Testis (tissue), 3 donors: Measurements from ENCODE around the gene NTM. TPM values are rescaled to one million over a fixed set of nuclear protein-coding genes. Genes with fewer than 3 reads are reported as not detected.

Source experiments
- DNase-seq: peaks from one replicate; pipeline ENCODE4 v3.0.0-alpha.2; 2019
- H3K27ac ChIP-seq, 2 donors: fragments of 200-600 bp; sonication (generic); one replicate each; pipeline ENCODE4 v1.5.1; 2019
- H3K27me3 ChIP-seq: fragments of 200-600 bp; sonication (generic); one replicate; pipeline ENCODE4 v1.5.1; 2019
- H3K36me3 ChIP-seq: fragments of 200-600 bp; sonication (generic); one replicate; pipeline ENCODE4 v1.5.1; 2017; ENCODE audit warnings: low read depth; ENCODE audit errors: missing control alignments
- H3K4me1 ChIP-seq: fragments of 200-600 bp; sonication (generic); one replicate; pipeline ENCODE4 v1.5.1; 2019
- H3K4me3 ChIP-seq, 2 donors: fragments of 200-600 bp; sonication (generic); one replicate each; pipeline ENCODE4 v1.5.1; 2017 to 2019
- H3K9me3 ChIP-seq: fragments of 200-600 bp; sonication (generic); one replicate; pipeline ENCODE4 v1.5.1; 2017
- CTCF ChIP-seq, 3 experiments: fragments of 450-650 bp in 2 of 3; fragments of 200-600 bp in 1 of 3; sonication (generic) in 1 of 3; IDR thresholded peaks; one replicate each; pipeline ENCODE4 v1.5.1; 2016 to 2019; ENCODE audit warnings: antibody characterized with exemption in 3 of 3, mild to moderate bottlenecking in 2 of 3, moderate library complexity in 1 of 3
- POLR2A ChIP-seq: fragments of 450-650 bp; IDR thresholded peaks from one replicate; pipeline ENCODE4 v1.6.1; 2017; ENCODE audit warnings: antibody characterized with exemption, mild to moderate bottlenecking, moderate library complexity
- WGBS, 2 donors: methylation state at CpG; one replicate each; pipeline ENCODE4 v1.1.5; 2018; 5-methylcytosine and 5-hydroxymethylcytosine counted together
- intact Hi-C: fragments of 100-400 bp; cut with DNase I; formaldehyde crosslinking; loops from one replicate; pipeline ENCODE4 v1.15.1; 2023; ENCODE audit warnings: low total_unique reads
- polyA plus RNA-seq: library from polyadenylated mRNA; stranded (reverse); fragments of 350-450 nt; fragmentation: Illumina TruSeq; extraction: RNeasy Lipid Tissue Mini Kit (QIAGEN cat#74804); gene quantifications from one replicate; pipeline ENCODE4 v1.2.3, GENCODE V29; 2014; ENCODE audit warnings: low read depth, low replicate concordance; ENCODE audit not compliant: insufficient read depth
- total RNA-seq, 2 donors: library from RNA; depleted of rRNA; stranded (reverse); fragments of >200 nt; gene quantifications; one replicate each; pipeline ENCODE4 v1.2.3, GENCODE V29; 2016

The NTM gene
- total and polyA plus RNA-seq, 3 donors from 2014 or later, result 1.7 to 4.5 (median 1.8) TPM

DNA sequence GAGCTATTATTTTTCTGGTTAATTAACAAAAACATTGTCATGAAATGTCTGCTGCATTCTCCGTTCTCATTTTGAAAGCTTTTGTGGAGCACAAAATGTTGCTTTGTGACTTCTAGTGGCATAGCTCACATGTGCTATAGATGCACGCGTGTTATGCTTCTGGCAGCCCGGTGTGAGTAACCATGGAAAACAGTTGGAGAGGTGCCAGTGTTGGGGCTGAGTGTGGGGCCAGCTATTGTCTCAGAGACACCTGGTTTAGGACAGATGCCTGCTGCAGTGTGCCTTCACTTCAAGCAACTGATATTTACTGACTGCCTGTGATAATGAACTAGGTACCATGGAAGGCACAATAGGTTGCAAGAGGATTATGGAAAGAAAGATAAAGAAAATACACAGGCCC lies 760.6 kb downstream of the NTM start:
- Histone ChIP-seq H3K36me3 (no peaks in the 10 kb centered on the region), H3K9me3 (no peaks in the 10 kb centered on the region), H3K4me1 (peaks cover 8% of the 10 kb centered on the region), H3K4me3 (no peak overlapping the region), H3K27ac (no peak overlapping the region), H3K27me3 (no peaks in the 10 kb centered on the region)
- 74 to 81% methylated on average over 4 of the region's 4 CpGs for WGBS, 2 donors
- no peak for TF ChIP-seq POLR2A
- TF ChIP-seq CTCF (IDR thresholded peaks at IDR 0.05), result no peak
- DNase-seq, result no peak
- intact Hi-C loops, result no loop called here

GRCh38 chr11:132131961-132132360 lies 761.5 kb downstream of the NTM start:
- no peak for TF ChIP-seq CTCF (IDR thresholded peaks at IDR 0.05)
- Histone ChIP-seq H3K27me3 (no peaks in the 10 kb centered on the region), H3K36me3 (no peaks in the 10 kb centered on the region), H3K9me3 (no peaks in the 10 kb centered on the region), H3K27ac (no peak overlapping the region), H3K4me1 (peaks cover under 1% of the 10 kb centered on the region), H3K4me3 (no peak overlapping the region)
- 59 to 64% methylated on average over 9 of the region's 9 CpGs for WGBS, 2 donors
- intact Hi-C loops, result no loop called here
- no peak for DNase-seq

DNA sequence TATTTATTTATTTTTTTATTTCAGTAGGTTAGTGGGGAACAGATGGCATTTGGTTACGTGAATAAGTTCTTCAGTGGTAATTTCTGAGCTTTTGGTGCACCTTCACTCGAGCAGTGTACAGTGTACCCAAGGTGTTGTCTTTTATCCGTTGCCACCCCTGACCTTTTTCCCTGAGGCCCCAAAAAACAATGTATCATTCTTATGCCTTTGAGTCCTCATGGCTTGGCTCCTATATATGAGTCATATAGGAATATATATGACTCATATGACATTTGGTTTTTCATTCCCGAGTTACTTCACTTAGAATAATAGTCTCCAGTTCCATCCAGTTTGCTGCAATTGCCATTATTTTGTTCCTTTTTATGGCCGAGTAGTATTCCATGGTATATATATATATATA lies 763.9 kb downstream of the NTM start:
- WGBS, 2 donors, result 88 to 92% methylated on average over 5 of the region's 5 CpGs
- Histone ChIP-seq H3K27me3 (no peaks in the 10 kb centered on the region), H3K4me3 (no peak overlapping the region), H3K9me3 (no peaks in the 10 kb centered on the region), H3K27ac (no peak overlapping the region), H3K36me3 (no peaks in the 10 kb centered on the region), H3K4me1 (no peaks in the 10 kb centered on the region)
- TF ChIP-seq POLR2A, result no peak
- TF ChIP-seq CTCF (IDR thresholded peaks at IDR 0.05), result no peak
- intact Hi-C loops, result no loop called here
- no peak for DNase-seq

DNA sequence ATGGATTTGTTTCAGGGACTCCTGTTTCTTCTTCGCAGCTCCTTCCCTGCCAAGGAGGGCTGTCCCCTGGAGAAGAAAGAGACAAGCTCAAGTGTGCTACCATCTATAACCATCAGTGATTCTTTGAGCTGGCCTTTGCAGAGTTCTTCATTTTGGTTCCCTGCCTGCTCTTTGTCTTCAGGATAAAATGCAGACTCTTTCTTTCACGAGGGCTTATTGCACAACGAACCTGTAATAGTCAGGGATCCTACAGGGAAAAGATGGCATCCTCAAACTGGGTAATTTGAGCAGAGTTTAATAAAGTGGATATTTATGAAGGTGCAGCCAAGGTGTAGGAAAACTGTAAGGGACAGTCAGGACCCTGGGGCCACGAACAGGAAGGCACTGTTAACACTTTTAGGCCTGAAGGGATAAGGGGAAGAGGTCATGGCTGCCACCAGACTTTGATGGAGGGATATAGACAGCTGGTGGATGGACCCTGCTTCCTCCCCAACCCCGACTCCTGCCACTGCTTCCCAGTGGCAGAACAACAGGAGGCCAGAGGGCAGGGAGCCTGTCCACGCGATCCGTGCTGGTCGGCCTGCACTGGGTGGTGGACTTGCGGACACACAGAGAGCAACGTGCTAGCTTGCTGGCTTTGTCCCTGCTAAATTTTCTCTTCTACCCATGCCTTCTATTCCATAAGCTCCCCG lies 767.0 kb downstream of the NTM start:
- DNase-seq, result no peak
- no peaks in the 10 kb centered on the region for H3K36me3 ChIP-seq
- H3K4me1 ChIP-seq, result no peaks in the 10 kb centered on the region
- 93 to 95% methylated on average over 12 of the region's 12 CpGs for WGBS, 2 donors
- H3K4me3 ChIP-seq, result no peak overlapping the region
- intact Hi-C loops, result no loop called here
- H3K27ac ChIP-seq, result no peak overlapping the region
- TF ChIP-seq POLR2A (no peak), CTCF (IDR thresholded peaks at IDR 0.05) (no peak)
- H3K9me3 ChIP-seq, result no peaks in the 10 kb centered on the region
- no peaks in the 10 kb centered on the region for H3K27me3 ChIP-seq

- WGBS, 2 donors, result 67 to 69% methylated on average over 3 of the region's 3 CpGs
- Histone ChIP-seq H3K9me3 (no peaks in the 10 kb centered on the region), H3K4me3 (no peak overlapping the region), H3K4me1 (no peaks in the 10 kb centered on the region), H3K36me3 (no peaks in the 10 kb centered on the region), H3K27ac (no peak overlapping the region), H3K27me3 (no peaks in the 10 kb centered on the region)
- intact Hi-C loops, result no loop called here
- TF ChIP-seq CTCF (IDR thresholded peaks at IDR 0.05), result no peak
- no peak for TF ChIP-seq POLR2A
- DNase-seq, result no peak
Measured at GRCh38 chr11:132137981-132138313, 767.5 kb downstream of the NTM start.
